ENCODE measurements around the gene FOS. TPM values are rescaled to one million over a fixed set of nuclear protein-coding genes. Genes with fewer than 3 reads are reported as not detected.

Gene FOS
- total RNA-seq, result 248 and 494 TPM in 2 replicates

GRCh38 chr14:75278422-75279152, at the start of gene FOS:
TSS of gene FOS (plus strand) at chr14:75278828. CDS start at chr14:75278983, 155 bp downstream.

Other genes with a start within 250 kb of the FOS start
- 12.4 and 13.2 TPM in 2 replicates for gene MLH3, start 227.4 kb upstream of the FOS start, total RNA-seq
- gene ACYP1, start 214.8 kb upstream of the FOS start, total RNA-seq, result 8.4 and 10.2 TPM in 2 replicates
- gene ZC2HC1C, start 209.2 kb upstream of the FOS start, total RNA-seq, result 2.5 TPM in 1 of 2 replicates, not detected in the other
- gene NEK9, start 151.8 kb upstream of the FOS start, total RNA-seq, result 23.7 and 27.8 TPM in 2 replicates
- 241 and 281 TPM in 2 replicates for gene TMED10, start 102.2 kb upstream of the FOS start, total RNA-seq
- 175 and 205 TPM in 2 replicates for gene JDP2, start 149.2 kb downstream of the FOS start, total RNA-seq
- gene BATF, start 243.6 kb downstream of the FOS start, total RNA-seq, result not detected in 2 replicates